Gastroesophageal sphincter (tissue), 2 donors: ENCODE measurements around the gene GPATCH4.

Experiments
- EP300 ChIP-seq: sonication (generic); formaldehyde crosslinking; IDR thresholded peaks from one replicate; pipeline ENCODE4 v1.6.1; 2017; ENCODE audit warnings: antibody characterized with exemption, mild to moderate bottlenecking
- POLR2A ChIP-seq, 2 donors: fragments of 450-650 bp; IDR thresholded peaks; one replicate each; pipeline ENCODE4 v1.6.1; 2017; ENCODE audit warnings: antibody characterized with exemption in 2 of 2, mild to moderate bottlenecking in 2 of 2, moderate library complexity in 1 of 2

DNA sequence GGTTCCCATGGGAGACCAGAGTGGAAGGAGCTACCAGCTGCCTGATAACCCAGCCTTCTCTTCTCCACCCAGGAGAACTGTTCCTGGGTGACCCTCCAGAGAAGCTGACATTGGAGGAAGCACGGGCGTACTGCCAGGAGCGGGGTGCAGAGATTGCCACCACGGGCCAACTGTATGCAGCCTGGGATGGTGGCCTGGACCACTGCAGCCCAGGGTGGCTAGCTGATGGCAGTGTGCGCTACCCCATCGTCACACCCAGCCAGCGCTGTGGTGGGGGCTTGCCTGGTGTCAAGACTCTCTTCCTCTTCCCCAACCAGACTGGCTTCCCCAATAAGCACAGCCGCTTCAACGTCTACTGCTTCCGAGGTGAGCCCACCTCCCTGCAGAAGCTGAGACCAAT is 47.2 kb upstream of the GPATCH4 start:
- TF ChIP-seq POLR2A (IDR thresholded peaks at IDR 0.05) (no peak), EP300 (no peak)
